ENCODE results near the gene MFSD2B. TPM values are rescaled to one million over a fixed set of nuclear protein-coding genes. Genes with fewer than 3 reads are reported as not detected.

Gene MFSD2B
- total RNA-seq, 1 donor from 2014 or later = 0.23 TPM

GRCh38 chr2:24050041-24050979, 40.4 kb downstream of the MFSD2B start:
- DNase-seq (ENCODE audit: low spot score) = peak; percentile 12

DNA sequence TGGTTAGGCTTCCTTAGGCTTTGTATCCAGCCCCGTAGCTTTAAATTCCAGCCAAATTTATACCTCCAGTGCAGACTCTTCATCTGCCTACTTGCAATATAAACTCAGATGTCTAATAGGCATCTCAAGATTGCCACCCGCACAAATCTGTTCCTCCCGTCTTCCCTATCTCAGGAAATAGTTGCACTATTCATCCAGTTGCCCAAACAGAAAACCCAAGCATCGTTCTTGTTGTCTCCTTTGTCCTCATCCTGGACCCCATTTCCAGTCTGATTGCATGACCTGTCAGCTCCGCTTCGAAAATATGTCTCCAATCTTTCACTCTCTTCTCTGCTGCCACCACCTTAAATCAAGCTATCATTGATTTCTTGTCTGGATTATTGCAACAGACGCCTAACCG, 41.9 kb downstream of the MFSD2B start:
- no peak for DNase-seq (ENCODE audit: low spot score)

- DNase-seq (ENCODE audit: low spot score) = no peak
Observed at GRCh38 chr2:24052951-24053350, 43.1 kb downstream of the MFSD2B start.

GRCh38 chr2:24054366-24055010, 44.6 kb downstream of the MFSD2B start:
- DNase-seq (ENCODE audit: low spot score) = no peak

GRCh38 chr2:24055750-24056149, 45.9 kb downstream of the MFSD2B start:
- no peak for DNase-seq (ENCODE audit: low spot score)

- DNase-seq (ENCODE audit: low spot score) = no peak
Observed at GRCh38 chr2:24058564-24059271, 48.8 kb downstream of the MFSD2B start.

GRCh38 chr2:24065341-24065740, 55.5 kb downstream of the MFSD2B start:
- no peak for DNase-seq (ENCODE audit: low spot score)

- no peak for DNase-seq (ENCODE audit: low spot score)
Observed at GRCh38 chr2:24072259-24072658, 62.4 kb downstream of the MFSD2B start.

DNA sequence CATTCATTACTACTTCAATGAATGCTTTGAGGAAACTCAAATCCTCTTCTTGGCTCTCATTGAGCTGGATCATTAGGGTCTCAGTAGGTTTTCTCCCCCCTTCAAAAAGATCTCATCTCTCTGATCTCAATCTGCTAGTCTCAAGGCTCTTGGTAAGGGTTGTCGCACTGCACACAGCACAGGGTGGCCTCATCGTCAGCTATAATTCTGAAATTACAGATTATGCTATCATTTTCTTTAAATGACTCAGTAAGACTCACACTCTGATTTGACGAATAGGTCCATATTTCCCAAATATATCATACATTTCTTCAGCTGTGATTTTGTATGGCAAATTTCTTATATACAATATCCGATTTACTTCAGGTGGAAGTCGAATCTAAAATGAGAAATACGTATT, 63.9 kb downstream of the MFSD2B start:
- DNase-seq (ENCODE audit: low spot score) = no peak

DNA sequence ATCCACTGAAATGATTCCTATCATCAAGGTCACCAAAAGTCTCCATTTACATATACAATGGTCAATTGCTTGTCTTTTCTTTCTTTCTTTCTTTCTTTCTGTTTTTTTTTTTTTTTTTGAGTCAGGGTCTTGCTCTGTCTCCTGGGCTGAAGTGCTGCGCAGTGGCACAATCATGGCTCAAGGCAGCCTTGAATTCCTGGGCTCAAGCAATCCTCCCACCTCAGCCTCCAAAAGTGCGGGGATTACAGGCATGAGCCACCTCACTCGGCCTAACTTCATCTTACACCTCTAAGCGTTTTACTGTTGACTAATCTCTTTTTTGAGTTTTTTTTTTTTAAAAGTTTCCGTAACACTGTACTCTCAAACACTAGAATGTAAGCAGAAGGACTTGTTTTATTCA, 65.4 kb downstream of the MFSD2B start:
- no peak for DNase-seq (ENCODE audit: low spot score)

Other genes with a start within 250 kb of the MFSD2B start
- 16.3 TPM for gene ATAD2B, start 83.0 kb upstream of the MFSD2B start, total RNA-seq
- 11.8 TPM for gene UBXN2A, start 69.6 kb upstream of the MFSD2B start, total RNA-seq
- gene WDCP, start 37.3 kb downstream of the MFSD2B start, total RNA-seq = 8.4 TPM
- gene FKBP1B, start 39.7 kb downstream of the MFSD2B start, total RNA-seq = 23.0 TPM
- gene SF3B6, start 66.2 kb downstream of the MFSD2B start, total RNA-seq = 69.5 TPM
- gene TP53I3, start 74.7 kb downstream of the MFSD2B start, total RNA-seq = 35.2 TPM
- gene PFN4, start 113.2 kb downstream of the MFSD2B start, total RNA-seq = 0.35 TPM
- gene FAM228B, start 113.4 kb downstream of the MFSD2B start, total RNA-seq = 23.2 TPM
- gene FAM228A, start 165.0 kb downstream of the MFSD2B start, total RNA-seq = 1.0 TPM

All from mucosa of gallbladder (tissue), 1 donor.